NAMALWA (cell line): ENCODE data around the gene KRT6B.
"Not testable (repeated sequence)": the region's sequence is repeated elsewhere in the genome, so short reads cannot be mapped to it uniquely, and the experiment has no call there.

Experiments
- DNase-seq: peaks from one replicate; pipeline ENCODE4 v3.0.0-alpha.2; 2015; ENCODE audit warnings: low spot score

The KRT6B gene

GRCh38 chr12:52452101-52452500 is at the start of gene KRT6B:
TSS of gene KRT6B (minus strand) at chr12:52452146. CDS start at chr12:52452078, 68 bp downstream.
- no peak for DNase-seq

- no peak for DNase-seq
Observed at GRCh38 chr12:52501490-52501889, 49.5 kb upstream of the KRT6B start.

GRCh38 chr12:52500574-52500973 is 48.6 kb upstream of the KRT6B start:
- DNase-seq, result not testable (repeated sequence)

GRCh38 chr12:52499806-52500560 is 48.0 kb upstream of the KRT6B start:
- DNase-seq, result no peak

GRCh38 chr12:52498946-52499345 is 47.0 kb upstream of the KRT6B start:
- DNase-seq, result no peak

- DNase-seq, result no peak
Observed at GRCh38 chr12:52497975-52498374, 46.0 kb upstream of the KRT6B start.

GRCh38 chr12:52496590-52497071 is 44.7 kb upstream of the KRT6B start:
- no peak for DNase-seq

- no peak for DNase-seq
Observed at GRCh38 chr12:52496054-52496453, 44.1 kb upstream of the KRT6B start.

GRCh38 chr12:52495389-52495788 is 43.4 kb upstream of the KRT6B start:
- DNase-seq, result no peak

- no peak for DNase-seq
Observed at GRCh38 chr12:52494518-52494917, 42.6 kb upstream of the KRT6B start.

- no peak for DNase-seq
Observed at GRCh38 chr12:52494100-52494499, 42.2 kb upstream of the KRT6B start.

- no peak for DNase-seq
Observed at GRCh38 chr12:52493172-52493571, 41.2 kb upstream of the KRT6B start, which contains the start of gene KRT6A. TSS of gene KRT6A (minus strand) at chr12:52493257. CDS start at chr12:52493188, 69 bp downstream.

- not testable (repeated sequence) for DNase-seq
Observed at GRCh38 chr12:52492405-52492804, 40.5 kb upstream of the KRT6B start.

GRCh38 chr12:52491495-52491894 is 39.5 kb upstream of the KRT6B start:
- DNase-seq, result not testable (repeated sequence)

GRCh38 chr12:52488736-52489135 is 36.8 kb upstream of the KRT6B start:
- DNase-seq, result no peak

GRCh38 chr12:52487744-52488443 is 35.9 kb upstream of the KRT6B start:
- not testable (repeated sequence) for DNase-seq

GRCh38 chr12:52487211-52487610 is 35.3 kb upstream of the KRT6B start:
- no peak for DNase-seq

GRCh38 chr12:52486166-52487105 is 34.5 kb upstream of the KRT6B start:
- DNase-seq, result no peak

GRCh38 chr12:52480073-52480472 is 28.1 kb upstream of the KRT6B start:
- DNase-seq, result no peak

GRCh38 chr12:52477651-52478050 is 25.7 kb upstream of the KRT6B start:
- DNase-seq, result no peak

- DNase-seq, result no peak
Observed at GRCh38 chr12:52474212-52474611, 22.3 kb upstream of the KRT6B start.

GRCh38 chr12:52473768-52474167 is 21.8 kb upstream of the KRT6B start, which contains the start of gene KRT6C:
TSS of gene KRT6C (minus strand) at chr12:52473805. CDS start at chr12:52473737, 68 bp downstream.
- no peak for DNase-seq
